HL-60 (cell line): ENCODE measurements around the gene NDUFV2.
"Not testable (repeated sequence)": the region's sequence is repeated elsewhere in the genome, so short reads cannot be mapped to it uniquely, and the experiment has no call there.

ENCODE experiments used
- DNase-seq, 2 experiments: peaks; one replicate each; pipeline ENCODE4 v3.0.0-alpha.2; 2010 to 2020; ENCODE audit warnings: low read depth in 1 of 2, low spot score in 1 of 2
- H3K27ac ChIP-seq: fragments of 250-450 bp; sonication (Bioruptor Pico); replicated peaks from 2 replicates; pipeline ENCODE4 v1.5.1; 2020; ENCODE audit warnings: mild to moderate bottlenecking, moderate library complexity
- H3K27me3 ChIP-seq: fragments of 250-450 bp; sonication (Bioruptor Pico); 2 replicates; pipeline ENCODE4 v1.5.1; 2021; ENCODE audit warnings: mild to moderate bottlenecking, moderate library complexity; ENCODE audit not compliant: insufficient read depth, poor library complexity, severe bottlenecking
- H3K4me3 ChIP-seq: replicated peaks from 2 replicates; pipeline ENCODE4 v1.5.1; 2011; ENCODE audit warnings: mild to moderate bottlenecking, control low read depth, low read length; ENCODE audit not compliant: insufficient read depth
- GABPA ChIP-seq: IDR thresholded peaks from 2 replicates; pipeline ENCODE4 v1.6.1; 2012; ENCODE audit warnings: low read depth
- POLR2AphosphoS5 ChIP-seq: IDR thresholded peaks from 2 replicates; pipeline ENCODE4 v1.6.1; 2012; ENCODE audit warnings: low read depth
- SPI1 ChIP-seq: IDR thresholded peaks from 2 replicates; pipeline ENCODE4 v1.6.1; 2012; ENCODE audit warnings: low read depth, mild to moderate bottlenecking, borderline replicate concordance
- TF ChIP-seq, protein P1 (sequence below): IDR thresholded peaks from one replicate; pipeline ENCODE4 v1.5.1; 2011; ENCODE audit warnings: low read length, control low read depth, inconsistent platforms; ENCODE audit not compliant: insufficient read depth
- TF ChIP-seq, protein P2 (sequence below): IDR thresholded peaks from 2 replicates; pipeline ENCODE4 v1.6.1; 2012; ENCODE audit warnings: low read depth; ENCODE audit not compliant: insufficient replicate concordance

The NDUFV2 gene

DNA sequence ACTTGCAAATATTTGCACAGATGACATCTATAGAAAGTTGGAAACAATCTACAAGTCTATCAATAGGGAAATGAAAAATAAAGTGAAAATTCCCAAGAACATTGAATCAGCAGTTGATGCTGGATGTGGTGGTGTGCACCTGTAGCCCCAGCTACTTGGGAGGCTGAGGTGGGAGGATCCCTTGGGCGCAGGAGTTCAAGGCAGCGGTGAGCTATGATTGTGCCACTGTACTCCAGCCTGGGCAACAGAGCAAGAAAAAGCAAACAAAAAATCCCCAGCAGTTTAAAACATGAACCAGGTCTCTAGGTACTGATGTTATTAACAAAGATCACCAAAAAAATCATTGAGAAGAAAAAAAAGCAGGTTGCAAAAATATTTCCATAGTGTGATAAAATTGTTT, 15.4 kb upstream of the NDUFV2 start:
- DNase-seq: no peak
- H3K27me3 ChIP-seq: no peaks in the 10 kb centered on the region
- no peak overlapping the region for H3K4me3 ChIP-seq
- H3K27ac ChIP-seq: no peak overlapping the region
- TF ChIP-seq POLR2AphosphoS5: no peak
- TF ChIP-seq, protein P1, sequence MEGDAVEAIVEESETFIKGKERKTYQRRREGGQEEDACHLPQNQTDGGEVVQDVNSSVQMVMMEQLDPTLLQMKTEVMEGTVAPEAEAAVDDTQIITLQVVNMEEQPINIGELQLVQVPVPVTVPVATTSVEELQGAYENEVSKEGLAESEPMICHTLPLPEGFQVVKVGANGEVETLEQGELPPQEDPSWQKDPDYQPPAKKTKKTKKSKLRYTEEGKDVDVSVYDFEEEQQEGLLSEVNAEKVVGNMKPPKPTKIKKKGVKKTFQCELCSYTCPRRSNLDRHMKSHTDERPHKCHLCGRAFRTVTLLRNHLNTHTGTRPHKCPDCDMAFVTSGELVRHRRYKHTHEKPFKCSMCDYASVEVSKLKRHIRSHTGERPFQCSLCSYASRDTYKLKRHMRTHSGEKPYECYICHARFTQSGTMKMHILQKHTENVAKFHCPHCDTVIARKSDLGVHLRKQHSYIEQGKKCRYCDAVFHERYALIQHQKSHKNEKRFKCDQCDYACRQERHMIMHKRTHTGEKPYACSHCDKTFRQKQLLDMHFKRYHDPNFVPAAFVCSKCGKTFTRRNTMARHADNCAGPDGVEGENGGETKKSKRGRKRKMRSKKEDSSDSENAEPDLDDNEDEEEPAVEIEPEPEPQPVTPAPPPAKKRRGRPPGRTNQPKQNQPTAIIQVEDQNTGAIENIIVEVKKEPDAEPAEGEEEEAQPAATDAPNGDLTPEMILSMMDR: no peak

DNA sequence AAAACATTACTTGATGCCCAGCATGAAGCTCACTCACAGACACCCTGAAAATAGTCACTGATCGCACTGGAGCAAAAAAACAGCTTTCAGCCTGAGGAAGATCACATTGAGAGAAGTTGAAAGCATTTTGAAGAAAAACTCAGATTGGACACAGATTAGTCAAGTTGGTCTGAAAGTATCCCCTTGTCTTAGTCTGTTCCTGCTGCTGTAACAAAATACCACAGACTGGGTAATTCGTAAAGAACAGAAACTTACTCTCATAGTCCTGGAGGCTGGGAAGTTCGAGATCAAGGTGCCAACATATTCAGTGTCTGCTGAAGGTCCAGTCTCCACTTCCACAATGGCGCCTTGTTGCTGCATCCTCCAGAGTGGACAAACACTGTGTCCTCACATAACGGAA, 14.2 kb upstream of the NDUFV2 start:
- Histone ChIP-seq H3K4me3 (no peak overlapping the region), H3K27me3 (no peaks in the 10 kb centered on the region), H3K27ac (no peak overlapping the region)
- TF ChIP-seq, protein P2, sequence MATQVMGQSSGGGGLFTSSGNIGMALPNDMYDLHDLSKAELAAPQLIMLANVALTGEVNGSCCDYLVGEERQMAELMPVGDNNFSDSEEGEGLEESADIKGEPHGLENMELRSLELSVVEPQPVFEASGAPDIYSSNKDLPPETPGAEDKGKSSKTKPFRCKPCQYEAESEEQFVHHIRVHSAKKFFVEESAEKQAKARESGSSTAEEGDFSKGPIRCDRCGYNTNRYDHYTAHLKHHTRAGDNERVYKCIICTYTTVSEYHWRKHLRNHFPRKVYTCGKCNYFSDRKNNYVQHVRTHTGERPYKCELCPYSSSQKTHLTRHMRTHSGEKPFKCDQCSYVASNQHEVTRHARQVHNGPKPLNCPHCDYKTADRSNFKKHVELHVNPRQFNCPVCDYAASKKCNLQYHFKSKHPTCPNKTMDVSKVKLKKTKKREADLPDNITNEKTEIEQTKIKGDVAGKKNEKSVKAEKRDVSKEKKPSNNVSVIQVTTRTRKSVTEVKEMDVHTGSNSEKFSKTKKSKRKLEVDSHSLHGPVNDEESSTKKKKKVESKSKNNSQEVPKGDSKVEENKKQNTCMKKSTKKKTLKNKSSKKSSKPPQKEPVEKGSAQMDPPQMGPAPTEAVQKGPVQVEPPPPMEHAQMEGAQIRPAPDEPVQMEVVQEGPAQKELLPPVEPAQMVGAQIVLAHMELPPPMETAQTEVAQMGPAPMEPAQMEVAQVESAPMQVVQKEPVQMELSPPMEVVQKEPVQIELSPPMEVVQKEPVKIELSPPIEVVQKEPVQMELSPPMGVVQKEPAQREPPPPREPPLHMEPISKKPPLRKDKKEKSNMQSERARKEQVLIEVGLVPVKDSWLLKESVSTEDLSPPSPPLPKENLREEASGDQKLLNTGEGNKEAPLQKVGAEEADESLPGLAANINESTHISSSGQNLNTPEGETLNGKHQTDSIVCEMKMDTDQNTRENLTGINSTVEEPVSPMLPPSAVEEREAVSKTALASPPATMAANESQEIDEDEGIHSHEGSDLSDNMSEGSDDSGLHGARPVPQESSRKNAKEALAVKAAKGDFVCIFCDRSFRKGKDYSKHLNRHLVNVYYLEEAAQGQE: no peak
- TF ChIP-seq SPI1: no peak
- TF ChIP-seq, protein P1: no peak
- TF ChIP-seq POLR2AphosphoS5: no peak
- TF ChIP-seq GABPA: no peak
- DNase-seq: no peak

DNA sequence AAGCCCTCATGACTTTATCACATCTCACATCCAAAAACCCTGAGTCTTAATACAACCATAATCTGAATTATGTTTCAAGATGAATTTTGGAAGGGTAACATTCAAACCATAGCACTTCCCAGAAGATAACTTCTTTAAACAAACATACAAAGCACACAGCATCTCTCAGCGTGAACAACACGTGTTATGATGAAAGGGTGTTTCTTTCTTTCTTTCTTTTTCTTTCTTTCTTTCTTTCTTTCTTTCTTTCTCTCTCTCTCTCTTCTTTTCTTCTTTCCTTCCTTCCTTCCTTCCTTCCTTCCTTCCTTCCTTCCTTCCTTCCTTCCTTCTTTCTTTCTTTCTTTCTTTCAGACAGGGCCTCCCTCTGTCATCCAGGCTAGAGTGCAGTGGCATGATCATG, 13.8 kb upstream of the NDUFV2 start:
- not testable (repeated sequence) for H3K27ac ChIP-seq, H3K4me3 ChIP-seq, DNase-seq, H3K27me3 ChIP-seq

DNA sequence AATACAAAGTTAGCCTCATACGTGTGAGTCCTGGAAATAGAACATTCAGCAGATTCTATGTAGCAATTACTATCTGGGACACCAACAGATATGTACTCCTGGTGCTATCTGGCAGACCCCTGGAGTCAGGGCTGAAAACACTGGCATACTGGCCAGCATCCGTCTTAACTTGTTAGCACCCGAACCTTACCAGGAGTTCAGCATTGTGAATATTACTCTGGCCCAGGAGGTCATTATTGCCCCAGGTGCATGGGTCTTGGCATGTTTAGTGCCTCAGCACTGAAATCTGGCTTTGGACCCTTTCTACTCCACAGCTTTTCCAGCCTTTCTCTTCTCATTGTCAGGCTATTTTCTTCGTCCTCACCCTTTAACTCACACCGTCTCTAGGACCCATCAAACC, 11.9 kb upstream of the NDUFV2 start:
- no peak for DNase-seq
- H3K27me3 ChIP-seq: no peaks in the 10 kb centered on the region
- H3K4me3 ChIP-seq: no peak overlapping the region
- TF ChIP-seq, protein P2: no peak
- TF ChIP-seq POLR2AphosphoS5: no peak
- TF ChIP-seq, protein P1: no peak
- no peak for TF ChIP-seq GABPA
- TF ChIP-seq SPI1: no peak
- no peak overlapping the region for H3K27ac ChIP-seq

DNA sequence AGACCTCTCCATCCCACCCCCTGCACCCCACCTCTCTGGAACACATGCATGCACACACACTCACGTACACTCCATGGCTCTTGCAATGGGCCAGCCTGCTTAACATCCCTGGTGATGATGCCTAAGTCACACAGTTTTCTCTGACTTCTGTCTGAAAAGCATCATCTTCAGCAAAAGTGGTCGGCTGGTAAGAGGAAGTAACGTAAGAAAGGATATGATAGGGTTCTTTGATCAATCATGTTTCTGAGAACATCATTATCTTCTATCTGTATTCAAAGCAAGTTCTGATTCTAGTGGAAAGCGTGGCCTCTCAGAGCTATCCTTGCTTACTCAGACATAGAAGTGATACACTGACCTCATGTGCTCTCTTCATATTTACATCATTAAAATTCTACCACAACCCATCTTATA, 11.4 kb upstream of the NDUFV2 start:
- H3K27ac ChIP-seq: no peak overlapping the region

More for the DNA sequence above, 11.4 kb upstream of the NDUFV2 start:
- Histone ChIP-seq H3K4me3 (no peak overlapping the region), H3K27me3 (no peaks in the 10 kb centered on the region)
- no peak for TF ChIP-seq SPI1
- DNase-seq: no peak
